Neural crest cell (in vitro differentiated cells): ENCODE data around the gene CARD19. TPM values are rescaled to one million over a fixed set of nuclear protein-coding genes. Genes with fewer than 3 reads are reported as not detected.

Source experiments
- DNase-seq: peaks from one replicate; pipeline ENCODE4 v3.0.0; 2021; ENCODE audit warnings: low read depth, mixed read lengths, low spot score
- H3K27ac Mint-ChIP-seq: one replicate; pipeline ENCODE4 v1.8.0; 2021; ENCODE audit warnings: mild to moderate bottlenecking, mixed read lengths; ENCODE audit not compliant: unreplicated experiment
- H3K27me3 Mint-ChIP-seq: 2 replicates; pipeline ENCODE4 v1.8.0; 2021; ENCODE audit warnings: low read depth, mild to moderate bottlenecking, mixed read lengths
- H3K36me3 Mint-ChIP-seq: 2 replicates; pipeline ENCODE4 v1.8.0; 2021; ENCODE audit warnings: low read depth, mild to moderate bottlenecking, mixed read lengths
- H3K4me1 Mint-ChIP-seq: 2 replicates; pipeline ENCODE4 v1.8.0; 2021; ENCODE audit warnings: mixed read lengths
- H3K4me3 Mint-ChIP-seq: one replicate; pipeline ENCODE4 v1.8.0; 2021; ENCODE audit warnings: mild to moderate bottlenecking, mixed read lengths
- H3K9me3 Mint-ChIP-seq: 2 replicates; pipeline ENCODE4 v1.8.0; 2021; ENCODE audit warnings: mixed read lengths
- CTCF ChIP-seq: fragments of 200-600 bp; sonication (generic); conservative IDR thresholded peaks from 2 replicates; pipeline ENCODE4 v1.5.0; 2021; ENCODE audit warnings: antibody characterized with exemption, mild to moderate bottlenecking
- total RNA-seq: library from RNA; stranded (reverse); gene quantifications from 2 replicates; pipeline ENCODE4 v1.2.1, GENCODE V29; 2021

Gene CARD19
- total RNA-seq, 1 donor from 2014 or later = 22.1 TPM

DNA sequence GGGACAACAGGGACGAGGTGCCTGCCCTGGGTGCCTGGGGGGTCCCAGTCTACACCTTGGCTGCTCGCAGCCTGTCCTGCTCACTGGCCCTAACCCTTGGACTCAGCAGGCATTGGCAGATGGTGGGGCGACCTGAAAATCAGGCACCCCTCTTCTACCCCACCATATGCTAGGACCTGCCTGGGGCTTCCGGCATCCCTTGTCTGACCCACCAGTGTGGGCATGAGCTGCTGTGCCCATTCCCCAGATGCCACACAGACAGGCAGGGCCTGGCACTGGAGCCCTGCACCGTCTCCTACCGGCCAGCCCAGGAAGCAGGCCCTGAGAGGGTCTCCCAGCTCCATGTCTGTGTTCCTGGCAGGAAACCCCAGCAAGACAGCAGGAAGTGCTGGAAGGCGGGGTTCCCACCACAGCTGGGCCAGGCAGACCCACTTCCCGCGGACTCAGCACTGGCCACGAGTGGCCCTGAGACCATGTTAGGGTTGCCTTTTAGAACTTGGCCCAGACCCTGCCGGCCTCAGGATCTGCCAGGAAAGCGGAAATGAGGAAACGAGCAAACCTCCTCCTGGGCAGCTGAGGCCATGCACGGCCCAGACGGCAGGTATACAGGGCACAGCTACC, 35.0 kb downstream of the CARD19 start:
- H3K27ac Mint-ChIP-seq = no peak overlapping the region
- TF ChIP-seq CTCF = no peak
- no peaks in the 10 kb centered on the region for H3K9me3 Mint-ChIP-seq
- H3K27me3 Mint-ChIP-seq = no peaks in the 10 kb centered on the region
- peak overlapping the region; percentile 18 for H3K4me3 Mint-ChIP-seq
- DNase-seq = no peak
- H3K36me3 Mint-ChIP-seq = no peaks in the 10 kb centered on the region
- H3K4me1 Mint-ChIP-seq = peaks cover 37% of the 10 kb centered on the region

DNA sequence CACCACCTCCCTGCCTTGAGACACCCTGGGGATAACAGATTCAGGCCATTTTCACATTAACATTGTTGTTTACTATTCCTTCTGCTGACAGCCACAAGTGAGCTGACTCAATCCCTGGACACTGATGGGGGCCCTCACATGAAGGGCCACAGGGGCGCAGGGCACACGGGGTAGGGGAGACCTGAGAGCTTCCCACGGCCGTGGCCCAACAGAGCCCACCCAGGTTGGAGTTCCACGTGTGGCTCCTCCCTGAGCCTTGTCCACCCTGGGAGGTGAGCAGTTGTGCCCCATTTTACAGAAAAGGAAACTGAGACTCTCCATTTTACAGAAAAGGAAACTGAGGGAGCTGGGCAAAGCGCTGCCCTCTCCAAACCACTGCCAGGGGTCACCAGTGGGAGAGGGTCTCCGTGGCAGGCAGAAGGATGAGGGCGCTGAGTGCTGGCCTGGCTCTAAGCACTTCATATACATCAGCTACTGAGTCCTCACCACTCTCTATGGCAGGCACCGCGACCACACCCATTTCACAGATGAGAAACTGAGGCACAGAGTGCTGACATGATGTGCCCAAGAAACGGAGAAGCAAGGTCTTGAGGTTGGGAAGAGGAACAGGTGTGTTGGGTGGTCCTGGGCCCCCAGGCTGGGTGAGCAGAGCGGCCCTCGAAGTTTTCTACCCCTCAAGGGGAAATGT, 35.7 kb downstream of the CARD19 start:
- peaks cover 29% of the 10 kb centered on the region for H3K4me1 Mint-ChIP-seq
- H3K9me3 Mint-ChIP-seq = no peaks in the 10 kb centered on the region
- H3K4me3 Mint-ChIP-seq = peak overlapping the region; percentile 62
- no peaks in the 10 kb centered on the region for H3K36me3 Mint-ChIP-seq
- H3K27me3 Mint-ChIP-seq = no peaks in the 10 kb centered on the region
- no peak for TF ChIP-seq CTCF
- H3K27ac Mint-ChIP-seq = no peak overlapping the region
- DNase-seq = no peak

- H3K27me3 Mint-ChIP-seq = no peaks in the 10 kb centered on the region
These were observed 36.4 kb downstream of the CARD19 start for GRCh38 chr9:93132287-93132927.

GRCh38 chr9:93132946-93133680, 37.1 kb downstream of the CARD19 start:
- H3K27ac Mint-ChIP-seq = peak overlapping the region; percentile 62
- H3K4me1 Mint-ChIP-seq = peaks cover 23% of the 10 kb centered on the region
- DNase-seq = no peak
- no peaks in the 10 kb centered on the region for H3K27me3 Mint-ChIP-seq
- peak overlapping the region; percentile 83 for H3K4me3 Mint-ChIP-seq
- no peak for TF ChIP-seq CTCF
- H3K36me3 Mint-ChIP-seq = no peaks in the 10 kb centered on the region
- no peaks in the 10 kb centered on the region for H3K9me3 Mint-ChIP-seq

More at GRCh38 chr9:93132287-93132927, 36.4 kb downstream of the CARD19 start:
- H3K4me3 Mint-ChIP-seq = peak overlapping the region; percentile 62
- no peaks in the 10 kb centered on the region for H3K9me3 Mint-ChIP-seq
- H3K36me3 Mint-ChIP-seq = no peaks in the 10 kb centered on the region
- DNase-seq = no peak
- H3K27ac Mint-ChIP-seq = no peak overlapping the region
- no peak for TF ChIP-seq CTCF
- H3K4me1 Mint-ChIP-seq = peaks cover 23% of the 10 kb centered on the region

DNA sequence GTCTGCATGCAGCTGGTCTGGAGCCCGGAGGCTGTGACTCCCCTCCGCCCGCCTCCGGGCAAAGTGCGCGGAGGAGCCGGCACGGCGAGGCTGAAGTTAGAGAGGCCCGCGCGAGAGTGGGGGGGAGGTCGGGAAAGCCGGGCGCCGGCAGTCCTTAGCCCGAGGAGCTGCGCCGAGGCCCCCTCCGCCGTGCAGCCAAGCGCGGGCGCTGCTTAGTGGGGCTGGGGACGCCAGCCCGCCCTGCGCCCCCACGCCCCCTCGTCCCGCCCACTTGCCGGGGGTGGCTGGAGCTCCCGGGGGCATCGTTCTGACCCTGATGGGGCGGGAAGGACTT, 37.6 kb downstream of the CARD19 start:
- TF ChIP-seq CTCF = no peak
- DNase-seq = peak; percentile 51
- Mint-ChIP-seq H3K27ac (peak overlapping the region; percentile 62), H3K4me1 (peaks cover 20% of the 10 kb centered on the region), H3K9me3 (no peaks in the 10 kb centered on the region), H3K36me3 (no peaks in the 10 kb centered on the region), H3K4me3 (peak overlapping the region; percentile 84), H3K27me3 (no peaks in the 10 kb centered on the region)
